Middle frontal gyrus (tissue), 1 donor: Measurements from ENCODE around the gene INSYN1.
"Not testable (repeated sequence)": the region's sequence is repeated elsewhere in the genome, so short reads cannot be mapped to it uniquely, and the experiment has no call there.

Source experiments
- DNase-seq: peaks from one replicate; pipeline ENCODE4 v3.0.0-alpha.2; 2015; ENCODE audit warnings: low spot score; ENCODE audit errors: extremely low spot score

INSYN1 gene

GRCh38 chr15:73714695-73715301 lies 38.4 kb downstream of the INSYN1 start:
- DNase-seq, result no peak

GRCh38 chr15:73712107-73712506 lies 41.0 kb downstream of the INSYN1 start:
- no peak for DNase-seq

GRCh38 chr15:73711526-73711925 lies 41.6 kb downstream of the INSYN1 start:
- DNase-seq, result no peak

GRCh38 chr15:73710321-73710720 lies 42.8 kb downstream of the INSYN1 start:
- DNase-seq, result no peak

- DNase-seq, result no peak
Observed at GRCh38 chr15:73709686-73710085, 43.5 kb downstream of the INSYN1 start.

GRCh38 chr15:73709241-73709640 lies 43.9 kb downstream of the INSYN1 start:
- no peak for DNase-seq

GRCh38 chr15:73708691-73709090 lies 44.5 kb downstream of the INSYN1 start:
- no peak for DNase-seq

GRCh38 chr15:73704869-73705645 lies 48.1 kb downstream of the INSYN1 start:
- DNase-seq, result no peak

GRCh38 chr15:73704142-73704868 lies 48.8 kb downstream of the INSYN1 start:
- DNase-seq, result not testable (repeated sequence)

GRCh38 chr15:73703601-73704000 lies 49.5 kb downstream of the INSYN1 start:
- not testable (repeated sequence) for DNase-seq

GRCh38 chr15:73702311-73703239 lies 50.6 kb downstream of the INSYN1 start:
- not testable (repeated sequence) for DNase-seq

GRCh38 chr15:73700041-73700842 lies 52.9 kb downstream of the INSYN1 start:
- DNase-seq, result peak; percentile 76

GRCh38 chr15:73699249-73700040 lies 53.7 kb downstream of the INSYN1 start:
- DNase-seq, result no peak

GRCh38 chr15:73697033-73697467 lies 56.1 kb downstream of the INSYN1 start:
- peak; percentile 57 for DNase-seq

- DNase-seq, result no peak
Observed at GRCh38 chr15:73696641-73697001, 56.5 kb downstream of the INSYN1 start.

- no peak for DNase-seq
Observed at GRCh38 chr15:73695773-73696640, 57.1 kb downstream of the INSYN1 start.

GRCh38 chr15:73694419-73694818 lies 58.7 kb downstream of the INSYN1 start:
- no peak for DNase-seq

- DNase-seq, result no peak
Observed at GRCh38 chr15:73691396-73691795, 61.8 kb downstream of the INSYN1 start.

- DNase-seq, result no peak
Observed at GRCh38 chr15:73688455-73688854, 64.7 kb downstream of the INSYN1 start.
